Lower lobe of right lung (tissue), 2 donors: Measurements from ENCODE around the gene LPIN1. TPM values are rescaled to one million over a fixed set of nuclear protein-coding genes. Genes with fewer than 3 reads are reported as not detected.

Source experiments
- ATAC-seq, 2 donors: fragments of 200-7000 bp; cut with Tn5 transposase; one replicate each; pipeline ENCODE4 v1.9.1; 2020 to 2022; ENCODE audit warnings: mild to moderate bottlenecking in 2 of 2, moderate library complexity in 2 of 2
- DNase-seq: peaks from one replicate; pipeline ENCODE4 v3.0.0-alpha.2; 2020
- H3K27ac ChIP-seq: fragments of 200-600 bp; one replicate; pipeline ENCODE4 v1.8.0; 2022
- H3K27me3 ChIP-seq: fragments of 200-600 bp; one replicate; pipeline ENCODE4 v1.8.0; 2022; ENCODE audit warnings: low read depth
- H3K36me3 ChIP-seq: fragments of 200-600 bp; one replicate; pipeline ENCODE4 v1.8.0; 2022; ENCODE audit warnings: mild to moderate bottlenecking
- H3K4me1 ChIP-seq: fragments of 200-600 bp; one replicate; pipeline ENCODE4 v1.8.0; 2022
- H3K4me3 ChIP-seq: fragments of 200-600 bp; one replicate; pipeline ENCODE4 v1.8.0; 2022; ENCODE audit warnings: mild to moderate bottlenecking
- H3K9me3 ChIP-seq: fragments of 200-600 bp; one replicate; pipeline ENCODE4 v1.8.0; 2022
- intact Hi-C: fragments of 100-400 bp; cut with DNase I; formaldehyde crosslinking; loops from one replicate; pipeline ENCODE4 v1.11.0; 2022
- total RNA-seq: library from RNA; stranded (reverse); fragmentation: NEBNext Ultra II Directional; extraction: Animal tissue kit (Norgen Biotek cat#: 25700); gene quantifications from one replicate; pipeline ENCODE4 v1.2.1, GENCODE V29; 2021
- TF ChIP-seq, protein P1 (sequence below): fragments of 200-600 bp; IDR thresholded peaks from one replicate; pipeline ENCODE4 v1.8.0; 2022; ENCODE audit warnings: antibody characterized with exemption, mild to moderate bottlenecking
- donor health status: DM: no; HTN: yes; CAD: no; lungs with severe emphysema.

Gene LPIN1
- total RNA-seq, 1 donor from 2014 or later: 52.7 TPM

DNA sequence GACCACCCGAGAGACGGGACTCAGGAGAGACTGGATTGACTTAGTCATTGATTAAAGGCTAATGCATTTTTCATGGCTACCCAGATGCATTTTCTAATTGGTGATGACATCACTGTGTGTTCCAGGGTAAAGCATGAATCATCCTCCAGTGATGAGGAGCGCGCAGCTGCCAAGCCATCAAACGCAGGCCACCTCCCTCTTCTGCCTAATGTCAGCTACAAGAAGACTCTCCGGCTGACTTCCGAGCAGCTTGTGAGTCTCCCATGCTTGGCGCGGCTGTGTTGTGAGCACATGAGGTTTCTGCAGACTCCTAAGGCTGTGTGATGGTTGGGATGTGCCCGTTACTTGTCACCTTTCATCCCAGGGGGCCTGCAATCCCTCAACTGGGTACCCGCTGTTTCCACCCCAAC, 56.4 kb downstream of the LPIN1 start:
- Histone ChIP-seq H3K4me1 (no peaks in the 10 kb centered on the region), H3K4me3 (no peak overlapping the region), H3K36me3 (peaks cover 81% of the 10 kb centered on the region), H3K9me3 (no peaks in the 10 kb centered on the region), H3K27ac (no peak overlapping the region), H3K27me3 (no peaks in the 10 kb centered on the region)
- TF ChIP-seq, protein P1, sequence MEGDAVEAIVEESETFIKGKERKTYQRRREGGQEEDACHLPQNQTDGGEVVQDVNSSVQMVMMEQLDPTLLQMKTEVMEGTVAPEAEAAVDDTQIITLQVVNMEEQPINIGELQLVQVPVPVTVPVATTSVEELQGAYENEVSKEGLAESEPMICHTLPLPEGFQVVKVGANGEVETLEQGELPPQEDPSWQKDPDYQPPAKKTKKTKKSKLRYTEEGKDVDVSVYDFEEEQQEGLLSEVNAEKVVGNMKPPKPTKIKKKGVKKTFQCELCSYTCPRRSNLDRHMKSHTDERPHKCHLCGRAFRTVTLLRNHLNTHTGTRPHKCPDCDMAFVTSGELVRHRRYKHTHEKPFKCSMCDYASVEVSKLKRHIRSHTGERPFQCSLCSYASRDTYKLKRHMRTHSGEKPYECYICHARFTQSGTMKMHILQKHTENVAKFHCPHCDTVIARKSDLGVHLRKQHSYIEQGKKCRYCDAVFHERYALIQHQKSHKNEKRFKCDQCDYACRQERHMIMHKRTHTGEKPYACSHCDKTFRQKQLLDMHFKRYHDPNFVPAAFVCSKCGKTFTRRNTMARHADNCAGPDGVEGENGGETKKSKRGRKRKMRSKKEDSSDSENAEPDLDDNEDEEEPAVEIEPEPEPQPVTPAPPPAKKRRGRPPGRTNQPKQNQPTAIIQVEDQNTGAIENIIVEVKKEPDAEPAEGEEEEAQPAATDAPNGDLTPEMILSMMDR: no peak
- DNase-seq: no peak
- intact Hi-C loops: no loop called here
- no peak for ATAC-seq

GRCh38 chr2:11805024-11805423, 58.6 kb downstream of the LPIN1 start:
- TF ChIP-seq, protein P1: no peak

GRCh38 chr2:11805920-11806319, 59.5 kb downstream of the LPIN1 start:
- H3K9me3 ChIP-seq: no peaks in the 10 kb centered on the region
- H3K36me3 ChIP-seq: peaks cover 74% of the 10 kb centered on the region
- no peaks in the 10 kb centered on the region for H3K4me1 ChIP-seq
- intact Hi-C loops: no loop called here
- H3K27me3 ChIP-seq: no peaks in the 10 kb centered on the region
- no peak for DNase-seq
- no peak for ATAC-seq
- H3K27ac ChIP-seq: no peak overlapping the region
- no peak overlapping the region for H3K4me3 ChIP-seq
- TF ChIP-seq, protein P1: no peak

More at GRCh38 chr2:11805024-11805423, 58.6 kb downstream of the LPIN1 start:
- DNase-seq (no peak), ATAC-seq (no peak)
- no peaks in the 10 kb centered on the region for H3K27me3 ChIP-seq
- no peaks in the 10 kb centered on the region for H3K4me1 ChIP-seq
- H3K36me3 ChIP-seq: peaks cover 72% of the 10 kb centered on the region
- H3K27ac ChIP-seq: no peak overlapping the region
- intact Hi-C loops: no loop called here
- H3K9me3 ChIP-seq: no peaks in the 10 kb centered on the region
- H3K4me3 ChIP-seq: no peak overlapping the region

DNA sequence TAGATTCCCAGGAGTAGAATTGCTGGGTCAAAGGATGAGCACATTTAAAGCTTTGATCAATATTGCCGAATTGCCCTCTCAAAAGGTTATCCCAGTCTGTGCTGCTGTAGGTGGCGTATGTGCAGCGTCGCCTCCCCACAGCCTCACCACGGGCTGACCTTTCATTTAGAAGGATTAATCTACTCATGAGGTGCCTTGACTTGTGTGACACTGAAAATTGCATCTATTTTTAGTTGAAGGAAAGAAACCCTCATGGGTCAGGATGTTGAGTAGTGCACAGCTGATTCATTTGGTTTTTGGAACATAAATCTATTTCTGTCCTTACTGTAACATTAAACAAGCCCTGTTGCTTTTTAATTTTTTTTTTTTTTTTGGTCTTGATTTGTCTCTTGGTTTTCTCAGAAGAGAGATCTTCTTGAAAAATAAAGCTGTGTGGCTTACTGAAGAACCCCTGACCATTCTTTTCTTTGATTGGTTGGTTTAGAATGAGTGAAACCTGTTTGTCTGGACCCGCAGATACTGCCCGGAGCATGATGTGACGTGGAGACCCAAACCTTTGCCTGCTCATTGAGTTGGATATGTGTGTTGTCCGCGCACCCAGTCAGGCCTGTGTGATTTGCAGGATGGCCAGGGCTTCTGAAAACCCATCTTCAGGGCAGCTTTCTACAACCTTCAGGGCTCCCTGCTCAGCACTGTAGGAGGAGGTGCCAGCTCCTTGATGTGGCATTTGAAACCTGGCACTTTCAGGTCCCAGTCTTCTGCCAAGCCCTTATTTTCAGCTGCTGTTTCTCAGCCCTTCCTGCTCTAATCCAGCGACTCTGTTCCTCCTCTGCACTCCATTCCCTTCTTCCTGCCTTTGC, 61.0 kb downstream of the LPIN1 start:
- TF ChIP-seq, protein P1: no peak
- ATAC-seq: no peak
- no peak overlapping the region for H3K27ac ChIP-seq
- H3K4me3 ChIP-seq: no peak overlapping the region
- no peaks in the 10 kb centered on the region for H3K27me3 ChIP-seq
- peaks cover 80% of the 10 kb centered on the region for H3K36me3 ChIP-seq
- no peaks in the 10 kb centered on the region for H3K4me1 ChIP-seq
- intact Hi-C loops: no loop called here
- no peaks in the 10 kb centered on the region for H3K9me3 ChIP-seq
- DNase-seq: no peak

DNA sequence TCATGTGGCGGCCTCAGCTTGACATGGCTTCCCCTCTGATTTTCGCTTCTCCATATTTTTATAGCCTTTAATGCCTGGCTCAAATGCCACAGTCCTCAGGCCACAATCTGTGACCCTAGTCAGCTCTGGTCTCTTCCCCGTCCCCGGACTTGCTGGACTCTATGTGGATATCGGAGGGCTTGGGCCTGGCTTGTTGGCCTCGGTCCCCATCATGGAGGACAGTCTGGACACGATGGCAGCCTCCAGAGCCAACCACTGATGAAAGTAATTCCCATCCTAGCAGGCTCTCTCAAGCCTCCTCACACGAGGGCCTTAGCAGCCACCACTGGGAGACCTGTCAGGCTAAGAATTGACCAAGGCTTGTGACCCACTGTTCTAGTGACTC, 61.6 kb downstream of the LPIN1 start:
- ATAC-seq: no peak
- Histone ChIP-seq H3K9me3 (no peaks in the 10 kb centered on the region), H3K4me1 (no peaks in the 10 kb centered on the region), H3K36me3 (peaks cover 73% of the 10 kb centered on the region), H3K27ac (no peak overlapping the region), H3K27me3 (no peaks in the 10 kb centered on the region), H3K4me3 (no peak overlapping the region)
- intact Hi-C loops: no loop called here
- DNase-seq: no peak
- TF ChIP-seq, protein P1: no peak
